SK-N-SH treated with all-trans-retinoic acid at 6 μM for 48 hours (cell line): ENCODE results near the gene ZBTB32.

Source experiments
- ATAC-seq: fragments of 200-7000 bp; cut with Tn5 transposase; 3 replicates; pipeline ENCODE4 v1.9.1; 2020; ENCODE audit warnings: mild to moderate bottlenecking, moderate library complexity
- ARNTL ChIP-seq: fragments of 450-650 bp; formaldehyde crosslinking; IDR thresholded peaks from 2 replicates; pipeline ENCODE4 v1.5.0; 2020; ENCODE audit warnings: low read depth, mild to moderate bottlenecking, moderate library complexity, borderline replicate concordance
- CREB5 ChIP-seq: fragments of 250-450 bp; sonication (Bioruptor Pico); IDR thresholded peaks from 2 replicates; pipeline ENCODE4 v1.5.1; 2020; ENCODE audit warnings: low read depth, mild to moderate bottlenecking, moderate library complexity
- CSDC2 ChIP-seq: fragments of 250-450 bp; sonication (Bioruptor Pico); IDR thresholded peaks from 2 replicates; pipeline ENCODE4 v1.5.0; 2020; ENCODE audit warnings: mild to moderate bottlenecking, moderate library complexity
- CSRNP3 ChIP-seq: fragments of 250-450 bp; sonication (Bioruptor Pico); IDR thresholded peaks from 2 replicates; pipeline ENCODE4 v1.5.1; 2021; ENCODE audit warnings: mild to moderate bottlenecking, moderate library complexity
- ESRRG ChIP-seq: fragments of 250-450 bp; sonication (Bioruptor Pico); IDR thresholded peaks from 2 replicates; pipeline ENCODE4 v1.6.1; 2021; ENCODE audit warnings: mild to moderate bottlenecking
- GLIS3 ChIP-seq: fragments of 250-450 bp; sonication (Bioruptor Pico); IDR thresholded peaks from 2 replicates; pipeline ENCODE4 v1.5.0; 2020; ENCODE audit warnings: mild to moderate bottlenecking, moderate library complexity
- ISL1 ChIP-seq: fragments of 250-450 bp; sonication (Bioruptor Pico); IDR thresholded peaks from 2 replicates; pipeline ENCODE4 v2.1.2; 2022; ENCODE audit warnings: mild to moderate bottlenecking, moderate library complexity
- OSR1 ChIP-seq: fragments of 250-450 bp; sonication (Bioruptor Pico); IDR thresholded peaks from 2 replicates; pipeline ENCODE4 v1.8.0; 2022; ENCODE audit warnings: moderate library complexity, mild to moderate bottlenecking, inconsistent platforms
- PPARA ChIP-seq: fragments of 250-450 bp; sonication (Bioruptor Pico); IDR thresholded peaks from 2 replicates; pipeline ENCODE4 v1.5.0; 2020; ENCODE audit warnings: mild to moderate bottlenecking, borderline replicate concordance
- RARB ChIP-seq: fragments of 250-450 bp; sonication (Bioruptor Pico); IDR thresholded peaks from 2 replicates; pipeline ENCODE4 v1.8.0; 2021; ENCODE audit warnings: mild to moderate bottlenecking, moderate library complexity
- SNAI2 ChIP-seq: fragments of 250-450 bp; sonication (Bioruptor Pico); IDR thresholded peaks from 2 replicates; pipeline ENCODE4 v1.5.0; 2020; ENCODE audit warnings: mild to moderate bottlenecking, moderate library complexity
- TCF4 ChIP-seq: fragments of 250-450 bp; sonication (Bioruptor Pico); IDR thresholded peaks from 2 replicates; pipeline ENCODE4 v1.8.0; 2021; ENCODE audit warnings: mild to moderate bottlenecking, moderate library complexity, borderline replicate concordance
- TOX ChIP-seq: fragments of 250-450 bp; sonication (Bioruptor Pico); IDR thresholded peaks from 2 replicates; pipeline ENCODE4 v1.8.0; 2021; ENCODE audit warnings: mild to moderate bottlenecking, moderate library complexity, borderline replicate concordance
- TSHZ2 ChIP-seq: fragments of 250-450 bp; sonication (Bioruptor Pico); IDR thresholded peaks from 2 replicates; pipeline ENCODE4 v1.5.0; 2020; ENCODE audit warnings: mild to moderate bottlenecking, moderate library complexity
- ZC3H10 ChIP-seq: fragments of 250-450 bp; sonication (Bioruptor Pico); IDR thresholded peaks from 2 replicates; pipeline ENCODE4 v1.5.1; 2021; ENCODE audit warnings: mild to moderate bottlenecking, moderate library complexity
- ZFP3 ChIP-seq: fragments of 250-450 bp; sonication (Bioruptor Pico); IDR thresholded peaks from 2 replicates; pipeline ENCODE4 v1.5.0; 2020; ENCODE audit warnings: mild to moderate bottlenecking, moderate library complexity
- ZNF70 ChIP-seq: fragments of 450-650 bp; formaldehyde crosslinking; IDR thresholded peaks from 2 replicates; pipeline ENCODE4 v1.5.0; 2020; ENCODE audit warnings: mild to moderate bottlenecking, moderate library complexity
- ZNF8 ChIP-seq: fragments of 450-650 bp; formaldehyde crosslinking; IDR thresholded peaks from 2 replicates; pipeline ENCODE4 v1.5.0; 2020; ENCODE audit warnings: mild to moderate bottlenecking, moderate library complexity
- TF ChIP-seq, protein P1 (sequence below): fragments of 250-450 bp; sonication (Bioruptor Pico); IDR thresholded peaks from 2 replicates; pipeline ENCODE4 v1.8.0; 2021; ENCODE audit warnings: low read depth, mild to moderate bottlenecking, moderate library complexity, borderline replicate concordance

Gene ZBTB32

GRCh38 chr19:35730326-35730725, 26.0 kb downstream of the ZBTB32 start:
- TF ChIP-seq ZNF70: no peak
- ATAC-seq: no peak

DNA sequence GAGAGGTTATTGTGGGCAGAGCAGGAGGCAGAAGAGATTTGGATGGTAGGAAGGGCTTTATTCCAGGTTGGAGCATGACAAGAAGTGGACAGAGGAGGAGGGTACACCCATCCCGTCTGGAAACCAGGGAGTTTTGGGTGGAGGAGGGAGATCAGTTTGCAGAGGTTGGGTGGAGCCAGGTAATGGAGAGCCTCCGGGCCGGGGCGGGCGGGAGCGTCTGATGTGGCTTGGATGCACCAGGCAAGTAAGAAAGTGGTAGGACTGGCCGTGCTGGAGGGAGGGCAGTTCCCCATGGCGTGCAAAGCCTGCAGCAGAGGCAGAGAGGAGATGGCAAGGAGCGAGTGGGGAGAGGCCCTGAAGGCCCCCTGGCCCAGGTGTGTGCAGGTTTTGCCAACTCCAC, 27.0 kb downstream of the ZBTB32 start:
- ATAC-seq: no peak
- TF ChIP-seq RARB (CRISPR knock-in tag) (no peak), TCF4 (CRISPR knock-in tag) (no peak), ISL1 (CRISPR knock-in tag) (no peak), TSHZ2 (no peak), CSRNP3 (CRISPR knock-in tag) (no peak), ZFP3 (no peak), SNAI2 (no peak)

DNA sequence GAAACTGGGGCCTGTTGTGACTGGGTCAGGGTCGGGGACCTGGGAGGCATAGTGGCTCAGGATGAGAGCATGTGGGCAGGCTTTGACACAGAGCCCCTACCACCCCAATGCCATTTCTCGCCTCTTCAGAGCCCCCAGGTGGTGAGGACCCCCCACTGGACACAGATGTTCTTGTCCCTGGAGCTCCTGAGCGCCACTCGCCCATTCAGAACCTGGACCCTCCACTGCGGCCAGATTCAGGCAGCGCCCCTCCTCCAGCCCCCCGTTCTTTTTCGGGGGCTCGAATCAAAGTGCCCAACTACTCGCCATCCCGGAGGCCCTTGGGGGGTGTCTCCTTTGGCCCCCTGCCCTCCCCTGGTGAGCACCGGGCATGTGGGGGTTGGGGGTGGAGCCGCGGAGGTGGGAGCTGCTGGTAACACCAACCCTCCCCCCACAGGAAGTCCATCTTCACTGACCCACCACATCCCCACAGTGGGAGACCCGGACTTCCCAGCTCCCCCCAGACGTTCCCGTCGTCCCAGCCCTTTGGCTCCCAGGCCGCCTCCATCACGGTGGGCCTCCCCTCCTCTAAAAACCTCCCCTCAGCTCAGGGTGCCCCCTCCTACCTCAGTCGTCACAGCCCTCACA, 27.5 kb downstream of the ZBTB32 start:
- TF ChIP-seq OSR1: no peak
- no peak for ATAC-seq

DNA sequence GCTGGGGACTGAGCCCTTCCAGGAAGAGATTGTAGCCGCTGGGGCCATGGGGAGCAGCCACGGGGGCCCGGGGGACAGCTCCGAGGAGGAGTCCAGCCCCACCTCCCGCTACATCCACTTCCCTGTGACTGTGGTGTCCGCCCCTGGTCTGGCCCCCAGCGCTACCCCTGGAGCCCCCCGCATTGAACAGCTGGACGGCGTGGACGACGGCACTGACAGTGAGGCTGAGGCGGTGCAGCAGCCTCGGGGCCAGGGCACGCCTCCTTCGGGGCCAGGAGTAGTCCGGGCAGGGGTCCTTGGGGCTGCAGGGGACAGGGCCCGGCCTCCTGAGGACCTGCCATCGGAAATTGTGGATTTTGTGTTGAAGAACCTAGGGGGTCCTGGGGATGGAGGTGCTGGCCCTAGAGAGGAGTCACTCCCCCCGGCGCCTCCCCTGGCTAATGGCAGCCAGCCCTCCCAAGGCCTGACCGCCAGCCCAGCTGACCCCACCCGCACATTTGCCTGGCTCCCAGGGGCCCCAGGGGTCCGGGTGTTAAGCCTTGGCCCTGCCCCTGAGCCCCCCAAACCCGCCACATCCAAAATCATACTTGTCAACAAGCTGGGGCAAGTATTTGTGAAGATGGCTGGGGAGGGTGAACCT, 28.3 kb downstream of the ZBTB32 start:
- ATAC-seq: no peak
- TF ChIP-seq CSRNP3 (CRISPR knock-in tag): no peak
- no peak for TF ChIP-seq TOX (CRISPR knock-in tag)
- no peak for TF ChIP-seq CSDC2 (CRISPR knock-in tag)
- TF ChIP-seq GLIS3: no peak
- no peak for TF ChIP-seq ZC3H10
- TF ChIP-seq PPARA (CRISPR knock-in tag): no peak
- TF ChIP-seq ZNF8 (CRISPR knock-in tag): no peak

DNA sequence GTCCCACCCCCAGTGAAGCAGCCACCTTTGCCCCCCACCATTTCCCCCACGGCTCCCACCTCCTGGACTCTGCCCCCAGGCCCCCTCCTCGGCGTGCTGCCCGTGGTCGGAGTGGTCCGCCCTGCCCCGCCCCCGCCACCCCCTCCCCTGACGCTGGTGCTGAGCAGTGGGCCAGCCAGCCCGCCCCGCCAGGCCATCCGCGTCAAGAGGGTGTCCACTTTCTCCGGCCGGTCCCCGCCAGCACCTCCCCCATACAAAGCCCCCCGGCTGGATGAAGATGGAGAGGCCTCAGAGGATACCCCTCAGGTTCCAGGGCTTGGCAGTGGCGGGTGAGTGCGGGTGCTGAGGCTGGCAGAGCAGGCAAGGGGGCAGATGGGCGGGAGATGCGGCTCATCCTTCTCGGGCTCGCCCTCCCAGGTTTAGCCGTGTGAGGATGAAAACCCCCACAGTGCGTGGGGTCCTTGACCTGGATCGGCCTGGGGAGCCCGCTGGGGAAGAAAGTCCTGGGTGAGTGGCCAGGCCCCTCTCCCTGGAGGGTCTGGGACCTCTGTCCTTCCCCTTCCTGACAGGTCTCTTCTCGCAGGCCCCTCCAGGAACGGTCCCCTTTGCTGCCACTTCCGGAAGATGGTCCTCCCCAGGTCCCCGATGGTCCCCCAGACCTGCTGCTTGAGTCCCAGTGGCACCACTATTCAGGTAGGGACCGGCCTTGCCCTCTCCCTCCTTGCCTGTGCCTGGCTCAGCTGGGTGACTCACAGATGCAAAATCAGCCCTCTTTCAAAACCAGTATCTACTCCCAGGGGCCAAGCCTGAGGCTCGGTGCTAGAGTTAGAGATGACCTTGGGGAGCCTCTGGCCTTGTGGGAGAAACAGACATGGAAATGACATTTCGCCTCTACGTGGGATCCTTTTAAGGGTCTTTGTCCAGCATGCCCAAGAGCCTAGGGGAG, 29.1 kb downstream of the ZBTB32 start:
- ATAC-seq: no peak
- TF ChIP-seq ZNF70 (no peak), CREB5 (CRISPR knock-in tag) (no peak), GLIS3 (no peak), OSR1 (no peak), CSRNP3 (CRISPR knock-in tag) (no peak), TSHZ2 (no peak), ESRRG (CRISPR knock-in tag) (no peak), ISL1 (CRISPR knock-in tag) (no peak), TCF4 (CRISPR knock-in tag) (no peak), ARNTL (no peak)
- TF ChIP-seq, protein P1, sequence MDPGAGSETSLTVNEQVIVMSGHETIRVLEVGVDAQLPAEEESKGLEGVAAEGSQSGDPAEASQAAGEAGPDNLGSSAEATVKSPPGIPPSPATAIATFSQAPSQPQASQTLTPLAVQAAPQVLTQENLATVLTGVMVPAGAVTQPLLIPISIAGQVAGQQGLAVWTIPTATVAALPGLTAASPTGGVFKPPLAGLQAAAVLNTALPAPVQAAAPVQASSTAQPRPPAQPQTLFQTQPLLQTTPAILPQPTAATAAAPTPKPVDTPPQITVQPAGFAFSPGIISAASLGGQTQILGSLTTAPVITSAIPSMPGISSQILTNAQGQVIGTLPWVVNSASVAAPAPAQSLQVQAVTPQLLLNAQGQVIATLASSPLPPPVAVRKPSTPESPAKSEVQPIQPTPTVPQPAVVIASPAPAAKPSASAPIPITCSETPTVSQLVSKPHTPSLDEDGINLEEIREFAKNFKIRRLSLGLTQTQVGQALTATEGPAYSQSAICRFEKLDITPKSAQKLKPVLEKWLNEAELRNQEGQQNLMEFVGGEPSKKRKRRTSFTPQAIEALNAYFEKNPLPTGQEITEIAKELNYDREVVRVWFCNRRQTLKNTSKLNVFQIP (CRISPR knock-in tag): no peak
